Stimulated activated CD4-positive, alpha-beta T cell treated with anti-CD3 and anti-CD28 coated beads, Interleukin-4, amount 100 ng/mL, for 4 hours (primary cell): ENCODE measurements around the gene SULT1C3.

Experiments used
- DNase-seq, 2 experiments: peaks; one replicate each; pipeline ENCODE4 v3.0.0-alpha.2; 2020

The SULT1C3 gene

GRCh38 chr2:108239786-108240185, at the start of gene SULT1C3:
Gene SULT1C3, plus strand, starts transcription at chr2:108239968. Its CDS starts 7,227 bp downstream, at chr2:108247195.
- no peak for DNase-seq

DNA sequence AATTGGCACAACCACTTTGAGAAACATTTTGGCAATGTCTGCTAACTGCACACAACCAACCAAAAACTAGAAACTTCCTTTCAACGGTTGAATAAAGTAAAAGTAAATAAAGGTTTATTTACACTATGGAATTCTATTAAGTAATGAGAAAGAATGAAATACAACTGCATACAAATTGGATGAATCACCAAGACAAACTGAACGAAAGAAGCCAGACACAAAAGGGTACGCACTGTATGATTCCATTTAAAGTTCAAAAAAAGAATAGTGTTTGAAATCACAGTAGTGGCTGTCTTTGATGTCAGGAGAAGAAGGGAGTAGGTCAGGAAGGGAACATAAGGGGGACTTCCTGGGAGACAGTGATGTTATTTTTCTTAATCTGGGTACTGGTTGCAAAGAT, 46.5 kb upstream of the SULT1C3 start:
- no peak for DNase-seq

DNA sequence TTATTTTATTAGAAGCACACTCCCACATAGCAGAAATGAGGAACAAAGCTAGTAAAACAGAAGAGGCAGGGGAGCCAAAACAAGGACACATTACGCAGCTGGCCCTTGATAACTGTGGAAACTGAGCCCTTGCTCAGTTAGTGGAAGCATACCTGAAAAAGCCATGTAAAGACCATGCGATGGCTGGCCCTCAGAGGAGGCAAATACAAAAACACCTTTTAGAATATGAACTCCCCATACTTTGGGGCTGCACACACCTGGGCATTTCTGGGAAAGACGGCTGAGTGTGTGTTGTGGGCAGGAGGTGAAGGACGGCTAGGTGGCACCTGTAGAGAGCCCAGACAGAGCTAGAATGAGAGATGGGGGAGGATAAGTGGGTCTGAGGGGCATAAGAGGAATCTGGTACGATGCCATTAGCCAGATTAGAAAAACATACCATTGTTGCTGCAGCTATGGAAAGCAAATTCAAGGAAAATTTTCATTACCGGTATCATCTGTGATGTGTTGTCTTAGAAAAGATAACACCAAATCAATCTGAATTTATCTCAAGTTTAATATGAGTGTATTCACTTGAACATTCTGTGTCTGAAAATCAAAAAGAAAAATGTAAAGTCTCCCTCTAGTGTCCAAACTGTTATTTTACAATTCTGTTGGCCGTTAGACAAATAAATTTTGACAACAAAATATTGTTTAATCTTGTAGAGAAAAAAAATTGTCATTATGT, 45.2 kb upstream of the SULT1C3 start:
- DNase-seq, result no peak

GRCh38 chr2:108195133-108195439, 44.7 kb upstream of the SULT1C3 start:
- no peak for DNase-seq

GRCh38 chr2:108199726-108200125, 40.0 kb upstream of the SULT1C3 start:
- DNase-seq, result no peak

GRCh38 chr2:108200569-108200968, 39.2 kb upstream of the SULT1C3 start:
- no peak for DNase-seq

DNA sequence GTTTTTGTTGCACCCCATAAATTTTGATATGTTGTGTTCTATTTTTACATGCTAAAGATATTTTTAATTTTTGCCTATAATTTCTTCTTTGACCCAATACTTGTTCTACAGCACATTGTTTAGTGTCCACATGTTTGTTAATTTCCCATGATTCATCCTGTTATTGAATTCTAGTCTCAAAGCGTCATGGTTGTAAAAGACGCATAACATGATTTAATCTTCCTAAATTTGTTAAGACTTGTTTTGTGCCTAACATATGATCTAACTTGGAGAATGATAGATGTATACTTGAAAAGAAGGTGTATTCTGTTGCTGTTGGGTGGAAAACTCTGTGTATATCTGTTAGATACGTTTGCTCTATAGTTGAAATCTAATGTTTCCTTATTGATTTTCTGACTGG, 27.1 kb upstream of the SULT1C3 start:
- DNase-seq, result no peak

DNA sequence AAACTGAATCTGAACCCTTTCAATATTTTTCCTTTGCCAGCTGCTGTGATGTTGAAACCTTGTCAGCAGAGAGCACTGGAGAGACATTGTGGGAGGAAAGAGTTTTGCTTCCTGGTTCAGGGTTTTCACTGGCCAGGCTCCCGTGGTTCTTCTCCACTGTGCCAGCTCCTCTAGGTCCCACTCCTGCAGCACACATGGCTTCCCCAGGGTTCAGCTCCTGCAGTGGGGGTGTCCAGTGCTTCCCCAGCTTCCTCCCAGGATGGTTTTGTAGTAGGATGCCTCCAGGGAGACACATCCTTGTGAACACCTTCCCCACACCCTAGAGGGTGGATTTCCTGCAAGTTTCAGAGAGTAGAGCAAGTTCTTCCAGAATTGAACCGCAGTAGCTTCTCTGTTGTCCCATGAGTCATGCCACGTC, 24.0 kb upstream of the SULT1C3 start:
- no peak for DNase-seq

DNA sequence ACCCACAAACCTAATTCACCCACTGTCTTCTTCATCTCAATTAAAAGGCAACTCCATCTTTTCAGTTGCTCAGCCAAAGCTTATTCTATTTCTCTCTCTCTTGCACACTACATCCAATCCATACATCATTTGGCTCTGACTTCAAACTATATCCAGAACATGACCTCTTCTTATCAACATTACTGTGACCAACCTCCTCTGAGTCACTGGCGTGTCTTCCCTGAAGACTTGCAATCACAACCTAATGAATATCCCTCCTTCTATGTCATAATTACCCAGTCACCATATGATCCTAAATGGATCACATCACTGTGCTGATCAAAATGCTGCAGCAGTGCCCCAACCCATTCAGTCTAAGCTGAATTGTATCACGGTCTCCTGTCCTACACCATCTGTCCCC, 22.6 kb upstream of the SULT1C3 start:
- DNase-seq, result no peak

GRCh38 chr2:108219688-108220087, 20.1 kb upstream of the SULT1C3 start:
- DNase-seq, result no peak

- no peak for DNase-seq
Observed at GRCh38 chr2:108220191-108220590, 19.6 kb upstream of the SULT1C3 start.

GRCh38 chr2:108220942-108221541, 18.7 kb upstream of the SULT1C3 start:
- DNase-seq, result no peak

DNA sequence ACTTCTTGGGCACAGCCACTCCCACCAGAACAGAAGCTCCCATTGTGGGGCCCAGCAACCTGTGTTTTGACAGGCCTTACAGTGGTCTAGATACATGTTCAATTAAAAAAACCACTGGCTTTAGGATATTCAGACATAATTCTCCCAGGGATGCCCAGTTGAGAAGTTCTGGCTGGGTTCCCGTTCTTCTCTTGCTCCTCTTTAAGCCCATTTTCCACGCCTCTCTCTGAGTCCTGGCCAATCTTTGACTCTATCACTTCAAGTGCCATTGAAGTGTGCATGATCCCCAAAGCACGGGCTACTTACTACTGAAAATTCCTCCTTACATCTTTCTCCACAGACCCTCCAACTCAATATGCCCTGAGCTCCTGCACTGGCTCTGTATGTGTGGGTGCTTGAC, 17.5 kb upstream of the SULT1C3 start:
- no peak for DNase-seq

GRCh38 chr2:108223573-108223972, 16.2 kb upstream of the SULT1C3 start:
- DNase-seq, result no peak

GRCh38 chr2:108224022-108224421, 15.7 kb upstream of the SULT1C3 start:
- DNase-seq, result no peak

GRCh38 chr2:108226564-108226963, 13.2 kb upstream of the SULT1C3 start:
- no peak for DNase-seq

GRCh38 chr2:108228006-108228405, 11.8 kb upstream of the SULT1C3 start:
- no peak for DNase-seq

DNA sequence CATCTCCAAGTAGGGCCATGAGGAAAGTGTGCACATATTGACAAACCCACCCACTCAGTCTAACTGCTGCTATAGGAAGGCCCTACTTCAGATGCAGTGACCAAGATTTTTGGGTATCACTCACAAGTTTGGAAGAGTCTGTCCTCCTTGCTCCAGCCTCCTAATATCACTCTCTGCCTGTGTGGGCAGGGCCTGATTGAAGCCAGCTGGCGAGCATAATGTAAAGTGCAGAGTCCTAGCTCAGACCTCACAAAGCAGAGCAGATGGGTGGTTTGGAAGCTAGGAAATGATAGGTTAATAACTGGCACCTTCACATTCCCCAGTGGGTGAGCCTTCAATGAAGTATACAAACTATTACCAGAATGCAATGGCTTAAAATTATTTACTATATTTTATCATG, 11.2 kb upstream of the SULT1C3 start:
- DNase-seq, result no peak

DNA sequence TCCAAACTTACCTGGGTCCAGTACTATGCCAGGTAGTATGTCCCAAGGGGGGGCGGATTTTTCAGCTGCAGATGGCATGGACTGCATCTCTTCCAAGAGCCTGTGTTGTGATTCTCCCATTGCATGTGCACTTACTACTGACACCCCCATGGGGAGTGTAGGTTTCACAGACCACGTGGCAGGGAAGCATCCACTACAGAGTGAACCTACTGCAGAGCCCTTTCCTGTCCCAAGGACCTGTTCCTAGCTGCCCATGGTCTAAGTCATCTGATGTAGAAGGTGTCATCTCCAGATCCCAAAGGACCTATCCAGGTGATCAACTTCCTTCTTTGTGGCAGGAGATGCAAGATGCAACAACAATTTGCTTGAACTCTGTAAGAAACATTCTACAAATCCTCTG, 9.9 kb upstream of the SULT1C3 start:
- DNase-seq, result no peak

GRCh38 chr2:108235577-108235976, 4.2 kb upstream of the SULT1C3 start:
- DNase-seq, result no peak

DNA sequence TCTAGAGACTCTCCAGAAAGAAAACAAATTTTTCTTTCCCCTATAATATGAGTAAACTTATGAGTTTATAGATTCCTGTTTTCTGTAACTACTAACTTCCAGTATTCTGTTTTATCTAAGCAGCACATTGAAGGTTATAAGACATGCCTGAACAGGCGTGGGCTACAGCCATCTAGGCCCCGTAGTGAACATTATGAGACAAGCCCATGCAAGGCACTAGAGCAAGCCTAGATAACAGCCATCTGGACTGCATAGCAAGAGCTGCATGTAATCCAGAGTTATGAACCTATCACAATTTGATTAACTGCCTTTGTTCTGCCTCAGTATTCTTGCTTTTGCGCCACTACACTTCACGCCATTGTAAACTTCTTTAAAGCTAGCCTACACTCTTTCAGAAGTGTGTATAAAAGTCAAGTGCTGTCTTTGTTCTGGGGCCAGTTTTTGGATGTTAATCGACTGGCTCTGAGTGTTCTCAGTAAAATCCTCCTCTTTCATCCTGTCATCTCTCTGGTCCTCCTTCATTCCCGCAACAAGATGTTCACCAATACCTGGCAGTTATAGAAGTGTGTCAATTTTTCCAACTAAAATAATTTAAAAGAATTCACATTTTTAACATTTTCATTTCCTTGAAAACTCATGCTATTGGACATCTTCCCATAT, 3.0 kb upstream of the SULT1C3 start:
- DNase-seq, result no peak

GRCh38 chr2:108240966-108241365, 1.2 kb downstream of the SULT1C3 start:
- no peak for DNase-seq

- DNase-seq, result no peak
Observed at GRCh38 chr2:108243566-108243965, 3.8 kb downstream of the SULT1C3 start.

GRCh38 chr2:108244667-108245414, 5.1 kb downstream of the SULT1C3 start:
- no peak for DNase-seq
